ENCODE results near the gene ATP5PO. TPM values are rescaled to one million over a fixed set of nuclear protein-coding genes. Genes with fewer than 3 reads are reported as not detected.

The ATP5PO gene
- total RNA-seq, 1 experiment from 2014 or later: 264 TPM

DNA sequence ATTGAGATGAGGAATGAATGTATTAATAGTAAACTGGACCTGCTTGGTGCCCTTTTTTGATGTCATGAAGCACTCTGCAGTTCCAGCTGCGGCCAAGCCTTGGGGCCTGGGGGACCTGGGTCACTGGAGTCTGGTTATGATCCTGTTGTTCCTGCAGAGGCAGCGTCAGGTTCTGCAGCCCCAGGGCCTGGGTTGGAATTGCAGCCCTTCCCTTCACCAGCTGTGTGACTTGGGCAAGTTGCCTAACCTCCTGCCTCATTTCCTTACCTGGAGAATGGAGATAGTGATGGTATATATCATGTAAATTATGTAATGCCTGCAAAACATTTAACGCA is 9.1 kb upstream of the ATP5PO start:
- H3K27me3 Mint-ChIP-seq (ENCODE audit: low read depth): peaks cover 10% of the 10 kb centered on the region
- H3K36me3 Mint-ChIP-seq: no peaks in the 10 kb centered on the region
- CTCF ChIA-PET: interaction anchor here (0.7 to 3.7 kb wide), 36 partner anchors 9 to 445 kb away, joined by 3 to 76 read pairs (median 6); partner anchors contain the start of genes MRPS6 and SLC5A3
- no peak overlapping the region for H3K27ac Mint-ChIP-seq
- DNase-seq (ENCODE audit: low spot score): no peak
- no peak overlapping the region for H3K4me3 Mint-ChIP-seq
- TF ChIP-seq ETV6 (CRISPR knock-in tag; IDR thresholded peaks at IDR 0.05): no peak
- no peak for TF ChIP-seq OVOL2 (CRISPR knock-in tag; IDR thresholded peaks at IDR 0.05; ENCODE audit: borderline replicate concordance)
- no peak for TF ChIP-seq CREM (CRISPR knock-in tag; IDR thresholded peaks at IDR 0.05)
- TF ChIP-seq FOXP1 (CRISPR knock-in tag; IDR thresholded peaks at IDR 0.05; ENCODE audit: borderline replicate concordance): no peak
- TF ChIP-seq, protein P1, sequence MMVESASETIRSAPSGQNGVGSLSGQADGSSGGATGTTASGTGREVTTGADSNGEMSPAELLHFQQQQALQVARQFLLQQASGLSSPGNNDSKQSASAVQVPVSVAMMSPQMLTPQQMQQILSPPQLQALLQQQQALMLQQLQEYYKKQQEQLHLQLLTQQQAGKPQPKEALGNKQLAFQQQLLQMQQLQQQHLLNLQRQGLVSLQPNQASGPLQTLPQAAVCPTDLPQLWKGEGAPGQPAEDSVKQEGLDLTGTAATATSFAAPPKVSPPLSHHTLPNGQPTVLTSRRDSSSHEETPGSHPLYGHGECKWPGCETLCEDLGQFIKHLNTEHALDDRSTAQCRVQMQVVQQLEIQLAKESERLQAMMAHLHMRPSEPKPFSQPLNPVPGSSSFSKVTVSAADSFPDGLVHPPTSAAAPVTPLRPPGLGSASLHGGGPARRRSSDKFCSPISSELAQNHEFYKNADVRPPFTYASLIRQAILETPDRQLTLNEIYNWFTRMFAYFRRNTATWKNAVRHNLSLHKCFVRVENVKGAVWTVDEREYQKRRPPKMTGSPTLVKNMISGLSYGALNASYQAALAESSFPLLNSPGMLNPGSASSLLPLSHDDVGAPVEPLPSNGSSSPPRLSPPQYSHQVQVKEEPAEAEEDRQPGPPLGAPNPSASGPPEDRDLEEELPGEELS (CRISPR knock-in tag; IDR thresholded peaks at IDR 0.05): no peak
- no peak for TF ChIP-seq ZNF232 (CRISPR knock-in tag; IDR thresholded peaks at IDR 0.05)
- peak; percentile 30; the same call in 1 of the 2 replicates for ATAC-seq
- peaks cover 6% of the 10 kb centered on the region for H3K4me1 Mint-ChIP-seq
- no peaks in the 10 kb centered on the region for H3K9me3 Mint-ChIP-seq
- POLR2A ChIA-PET: interaction anchor here (1.0 kb wide), 1 partner anchor 423 kb away, joined by 3 read pairs; no protein-coding TSS in a partner anchor

DNA sequence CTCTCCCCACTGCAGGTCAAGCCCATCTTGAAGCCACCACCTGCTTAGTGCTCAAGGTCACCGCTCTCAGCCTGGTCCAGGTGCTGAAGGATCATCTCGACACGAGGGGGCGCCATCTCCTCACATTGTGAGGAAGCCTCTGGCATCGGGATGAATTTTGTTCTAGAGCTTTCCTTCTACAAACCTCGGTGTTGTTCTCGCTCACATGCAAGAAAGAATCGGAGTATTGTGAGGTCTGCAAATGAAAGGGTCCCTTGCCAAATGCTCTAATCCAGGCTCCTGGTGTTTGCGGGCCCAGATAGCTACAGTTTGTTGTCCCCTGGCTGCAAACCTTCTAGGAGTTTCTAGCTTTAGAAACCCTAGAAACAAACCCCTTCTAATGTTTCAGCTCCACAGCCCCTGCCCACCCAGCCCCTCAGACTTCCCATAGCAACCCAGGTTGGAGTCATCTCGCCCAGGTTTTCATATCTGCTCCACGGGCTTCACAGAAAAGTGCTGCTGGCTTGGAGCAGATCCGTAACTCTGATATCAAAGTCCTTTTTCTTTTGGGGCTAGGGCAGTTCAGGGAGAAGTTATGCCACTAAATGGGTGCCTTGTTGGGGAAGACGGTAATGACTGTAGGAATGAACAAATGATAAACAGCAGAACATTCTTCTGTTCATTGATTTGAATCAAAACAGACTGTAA is 8.6 kb upstream of the ATP5PO start:
- ChIA-PET POLR2A (interaction anchor here (0.5 to 1.0 kb wide), 3 partner anchors 149 to 424 kb away, joined by 3 read pairs; partner anchors contain the start of genes MRPS6 and SLC5A3), CTCF (interaction anchor here (0.6 to 3.7 kb wide), 56 partner anchors 9 to 445 kb away, joined by 3 to 76 read pairs (median 4); partner anchors contain the start of genes MRPS6 and SLC5A3)
- ATAC-seq: peak; percentile 97
- DNase-seq (ENCODE audit: low spot score): peak; percentile 94
- H3K27me3 Mint-ChIP-seq (ENCODE audit: low read depth): peaks cover 10% of the 10 kb centered on the region
- H3K4me3 Mint-ChIP-seq: no peak overlapping the region
- H3K4me1 Mint-ChIP-seq: peaks cover 6% of the 10 kb centered on the region
- no peaks in the 10 kb centered on the region for H3K9me3 Mint-ChIP-seq
- H3K27ac Mint-ChIP-seq: no peak overlapping the region
- no peaks in the 10 kb centered on the region for H3K36me3 Mint-ChIP-seq
- peak; percentile 62; the same call in 1 of the 2 replicates for TF ChIP-seq ESRRA (CRISPR knock-in tag; IDR thresholded peaks at IDR 0.05; ENCODE audit: borderline replicate concordance)
- no peak for TF ChIP-seq TEAD4 (CRISPR knock-in tag; IDR thresholded peaks at IDR 0.05)
- TF ChIP-seq, protein P2, sequence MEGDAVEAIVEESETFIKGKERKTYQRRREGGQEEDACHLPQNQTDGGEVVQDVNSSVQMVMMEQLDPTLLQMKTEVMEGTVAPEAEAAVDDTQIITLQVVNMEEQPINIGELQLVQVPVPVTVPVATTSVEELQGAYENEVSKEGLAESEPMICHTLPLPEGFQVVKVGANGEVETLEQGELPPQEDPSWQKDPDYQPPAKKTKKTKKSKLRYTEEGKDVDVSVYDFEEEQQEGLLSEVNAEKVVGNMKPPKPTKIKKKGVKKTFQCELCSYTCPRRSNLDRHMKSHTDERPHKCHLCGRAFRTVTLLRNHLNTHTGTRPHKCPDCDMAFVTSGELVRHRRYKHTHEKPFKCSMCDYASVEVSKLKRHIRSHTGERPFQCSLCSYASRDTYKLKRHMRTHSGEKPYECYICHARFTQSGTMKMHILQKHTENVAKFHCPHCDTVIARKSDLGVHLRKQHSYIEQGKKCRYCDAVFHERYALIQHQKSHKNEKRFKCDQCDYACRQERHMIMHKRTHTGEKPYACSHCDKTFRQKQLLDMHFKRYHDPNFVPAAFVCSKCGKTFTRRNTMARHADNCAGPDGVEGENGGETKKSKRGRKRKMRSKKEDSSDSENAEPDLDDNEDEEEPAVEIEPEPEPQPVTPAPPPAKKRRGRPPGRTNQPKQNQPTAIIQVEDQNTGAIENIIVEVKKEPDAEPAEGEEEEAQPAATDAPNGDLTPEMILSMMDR (IDR thresholded peaks at IDR 0.05): peak; percentile 84
- no peak for TF ChIP-seq RELA (CRISPR knock-in tag; IDR thresholded peaks at IDR 0.05; ENCODE audit: borderline replicate concordance)
- TF ChIP-seq, protein P3, sequence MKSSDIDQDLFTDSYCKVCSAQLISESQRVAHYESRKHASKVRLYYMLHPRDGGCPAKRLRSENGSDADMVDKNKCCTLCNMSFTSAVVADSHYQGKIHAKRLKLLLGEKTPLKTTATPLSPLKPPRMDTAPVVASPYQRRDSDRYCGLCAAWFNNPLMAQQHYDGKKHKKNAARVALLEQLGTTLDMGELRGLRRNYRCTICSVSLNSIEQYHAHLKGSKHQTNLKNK (CRISPR knock-in tag; IDR thresholded peaks at IDR 0.05): no peak
- no peak for TF ChIP-seq MXD4 (CRISPR knock-in tag; IDR thresholded peaks at IDR 0.05; ENCODE audit: borderline replicate concordance)
- TF ChIP-seq, protein P4, sequence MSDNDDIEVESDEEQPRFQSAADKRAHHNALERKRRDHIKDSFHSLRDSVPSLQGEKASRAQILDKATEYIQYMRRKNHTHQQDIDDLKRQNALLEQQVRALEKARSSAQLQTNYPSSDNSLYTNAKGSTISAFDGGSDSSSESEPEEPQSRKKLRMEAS (CRISPR knock-in tag; IDR thresholded peaks at IDR 0.05): peak; percentile 52
- TF ChIP-seq ETV6 (CRISPR knock-in tag; IDR thresholded peaks at IDR 0.05): peak; percentile 61; the same call in 1 of the 2 replicates
- TF ChIP-seq, protein P5, sequence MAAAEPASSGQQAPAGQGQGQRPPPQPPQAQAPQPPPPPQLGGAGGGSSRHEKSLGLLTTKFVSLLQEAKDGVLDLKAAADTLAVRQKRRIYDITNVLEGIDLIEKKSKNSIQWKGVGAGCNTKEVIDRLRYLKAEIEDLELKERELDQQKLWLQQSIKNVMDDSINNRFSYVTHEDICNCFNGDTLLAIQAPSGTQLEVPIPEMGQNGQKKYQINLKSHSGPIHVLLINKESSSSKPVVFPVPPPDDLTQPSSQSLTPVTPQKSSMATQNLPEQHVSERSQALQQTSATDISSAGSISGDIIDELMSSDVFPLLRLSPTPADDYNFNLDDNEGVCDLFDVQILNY (CRISPR knock-in tag; IDR thresholded peaks at IDR 0.05): no peak

DNA sequence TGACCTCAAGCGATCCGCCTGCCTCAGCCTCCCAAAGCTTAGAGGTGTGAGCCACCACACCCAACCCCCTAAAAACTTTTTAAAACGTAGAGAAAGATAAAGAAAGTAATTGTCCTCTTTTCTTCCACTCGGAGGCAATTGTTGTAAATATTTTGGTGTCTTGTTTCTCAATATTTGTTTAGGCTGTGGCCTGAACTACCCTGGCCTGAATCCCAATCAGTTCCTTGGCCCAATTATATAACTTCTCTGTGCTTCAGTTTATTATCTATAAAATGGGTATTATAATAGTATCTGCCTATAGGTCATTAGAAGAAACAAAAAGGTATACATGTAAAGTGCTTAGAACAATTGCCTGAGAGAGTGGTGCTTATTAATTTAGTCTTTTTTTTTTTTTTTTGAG is 1.8 kb upstream of the ATP5PO start:
- CTCF ChIA-PET: interaction anchor here (1.0 to 2.0 kb wide), 2 partner anchors 25 to 431 kb away, joined by 3 to 5 read pairs; no protein-coding TSS in a partner anchor
- Mint-ChIP-seq H3K4me1 (peaks cover 15% of the 10 kb centered on the region), H3K27ac (no peak overlapping the region), H3K27me3 (ENCODE audit: low read depth) (no peaks in the 10 kb centered on the region), H3K9me3 (no peaks in the 10 kb centered on the region), H3K4me3 (no peak overlapping the region), H3K36me3 (peaks cover 18% of the 10 kb centered on the region)
- no peak for DNase-seq (ENCODE audit: low spot score)
- no peak for ATAC-seq
- POLR2A ChIA-PET: no interaction called here
- TF ChIP-seq FOXJ3 (CRISPR knock-in tag; IDR thresholded peaks at IDR 0.05; ENCODE audit: borderline replicate concordance): no peak
- no peak for TF ChIP-seq NFATC4 (CRISPR knock-in tag; IDR thresholded peaks at IDR 0.05)
- TF ChIP-seq MXD4 (CRISPR knock-in tag; IDR thresholded peaks at IDR 0.05; ENCODE audit: borderline replicate concordance): no peak
- no peak for TF ChIP-seq ZNF671 (CRISPR knock-in tag; IDR thresholded peaks at IDR 0.05)
- no peak for TF ChIP-seq ZNF423 (CRISPR knock-in tag; IDR thresholded peaks at IDR 0.05)
- no peak for TF ChIP-seq NR1H2 (CRISPR knock-in tag; IDR thresholded peaks at IDR 0.05)
- no peak for TF ChIP-seq IRF2 (CRISPR knock-in tag; IDR thresholded peaks at IDR 0.05; ENCODE audit: borderline replicate concordance, low read depth)
- no peak for TF ChIP-seq OVOL2 (CRISPR knock-in tag; IDR thresholded peaks at IDR 0.05; ENCODE audit: borderline replicate concordance)
- no peak for TF ChIP-seq SOX15 (CRISPR knock-in tag; IDR thresholded peaks at IDR 0.05)
- TF ChIP-seq, protein P6, sequence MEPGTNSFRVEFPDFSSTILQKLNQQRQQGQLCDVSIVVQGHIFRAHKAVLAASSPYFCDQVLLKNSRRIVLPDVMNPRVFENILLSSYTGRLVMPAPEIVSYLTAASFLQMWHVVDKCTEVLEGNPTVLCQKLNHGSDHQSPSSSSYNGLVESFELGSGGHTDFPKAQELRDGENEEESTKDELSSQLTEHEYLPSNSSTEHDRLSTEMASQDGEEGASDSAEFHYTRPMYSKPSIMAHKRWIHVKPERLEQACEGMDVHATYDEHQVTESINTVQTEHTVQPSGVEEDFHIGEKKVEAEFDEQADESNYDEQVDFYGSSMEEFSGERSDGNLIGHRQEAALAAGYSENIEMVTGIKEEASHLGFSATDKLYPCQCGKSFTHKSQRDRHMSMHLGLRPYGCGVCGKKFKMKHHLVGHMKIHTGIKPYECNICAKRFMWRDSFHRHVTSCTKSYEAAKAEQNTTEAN (CRISPR knock-in tag; IDR thresholded peaks at IDR 0.05): no peak
- TF ChIP-seq JUN (CRISPR knock-in tag; IDR thresholded peaks at IDR 0.05): no peak
- TF ChIP-seq, protein P5 (CRISPR knock-in tag; IDR thresholded peaks at IDR 0.05): no peak

Measured in WTC11 (cell line).